GM12878 (cell line): ENCODE measurements around the gene SYT1. TPM values are rescaled to one million over a fixed set of nuclear protein-coding genes. Genes with fewer than 3 reads are reported as not detected.

Source experiments
- ATAC-seq: fragments of 200-7000 bp; cut with Tn5 transposase; 3 replicates; pipeline ENCODE4 v1.9.1; 2020; ENCODE audit warnings: mild to moderate bottlenecking, moderate library complexity
- BruUV-seq: library from RNA; stranded (reverse); fragments of 400-500 nt; replicated peaks from 2 replicates; lab custom pipeline; 2021; lab: Mats Ljungman, UMichigan
- CTCF ChIA-PET: fragments of 300-600 bp; sonication (Branson Sonifier 250); formaldehyde crosslinking; extraction: SDS; loops from one replicate; lab custom pipeline; 2021; ENCODE audit warnings: inconsistent platforms; lab: Yijun Ruan, JAX
- POLR2A ChIA-PET: fragments of 350-600 bp; formaldehyde crosslinking; extraction: SDS; loops from one replicate; lab custom pipeline; 2021; ENCODE audit warnings: inconsistent platforms; lab: Charles Lee
- RAD21 ChIA-PET: fragments of 300-600 bp; sonication (Branson Sonifier 250); formaldehyde crosslinking; loops from one replicate; lab custom pipeline; 2023; ENCODE audit warnings: antibody characterized with exemption; ENCODE audit not compliant: unreplicated experiment; lab: Charles Lee
- SMC1A ChIA-PET: fragments of 300-600 bp; sonication (Branson Sonifier 250); formaldehyde crosslinking; loops from one replicate; lab custom pipeline; 2023; ENCODE audit not compliant: unreplicated experiment, uncharacterized antibody; lab: Charles Lee
- DNase-seq: peaks from one replicate; pipeline ENCODE4 v3.0.0-alpha.2; 2011; ENCODE audit warnings: low read depth, low spot score
- FAIRE-seq: peaks from 3 replicates; lab custom pipeline; 2011; peaks lifted over from hg19 to GRCh38; lab: Jason Lieb, UNC
- H2AFZ ChIP-seq: 2 replicates; pipeline ENCODE4 v1.6.0; 2011; ENCODE audit warnings: low read depth, low read length, control low read depth; ENCODE audit not compliant: control insufficient read depth
- H3K27ac ChIP-seq: 2 replicates; pipeline ENCODE4 v1.5.1; 2011; ENCODE audit warnings: control low read depth; ENCODE audit not compliant: control insufficient read depth, insufficient read depth
- H3K27me3 ChIP-seq, 2 experiments: replicated peaks in 1 of 2; 2 replicates each; pipeline versions ENCODE4 v1.6.0 to v1.6.1; 2011; ENCODE audit warnings: low read length in 1 of 2; ENCODE audit not compliant: control insufficient read depth in 2 of 2, insufficient read depth in 2 of 2
- H3K36me3 ChIP-seq, 2 experiments: 2 replicates each; pipeline ENCODE4 v1.5.1; 2011; ENCODE audit warnings: low read length in 1 of 2; ENCODE audit not compliant: control insufficient read depth in 2 of 2, insufficient read depth in 2 of 2
- H3K4me1 ChIP-seq: 2 replicates; pipeline ENCODE4 v1.6.1; 2011; ENCODE audit warnings: mild to moderate bottlenecking, low read length, moderate library complexity, mixed read lengths; ENCODE audit not compliant: control insufficient read depth, insufficient read depth
- H3K4me2 ChIP-seq: 2 replicates; pipeline ENCODE4 v1.6.0; 2011; ENCODE audit warnings: control low read depth; ENCODE audit not compliant: control insufficient read depth, insufficient read depth
- H3K4me3 ChIP-seq: fragments of 200-600 bp; sonication (generic); 2 replicates; pipeline ENCODE4 v1.5.1; 2016
- H3K79me2 ChIP-seq: 2 replicates; pipeline ENCODE4 v1.6.0; 2011; ENCODE audit warnings: low read length; ENCODE audit not compliant: control insufficient read depth, insufficient read depth
- H3K9ac ChIP-seq: 2 replicates; pipeline ENCODE4 v1.8.0; 2011; ENCODE audit warnings: low read length, control low read depth, mixed read lengths; ENCODE audit not compliant: control insufficient read depth, insufficient read depth
- H3K9me3 ChIP-seq: replicated peaks from 3 replicates; pipeline ENCODE4 v1.5.1; 2011; ENCODE audit warnings: mild to moderate bottlenecking, low read length; ENCODE audit not compliant: control insufficient read depth, insufficient read depth
- H4K20me1 ChIP-seq: 2 replicates; pipeline ENCODE4 v1.6.0; 2011; ENCODE audit not compliant: control insufficient read depth, insufficient read depth
- BACH1 ChIP-seq: fragments of 450-650 bp; IDR thresholded peaks from 2 replicates; pipeline ENCODE4 v1.6.1; 2017; ENCODE audit warnings: mild to moderate bottlenecking, borderline replicate concordance
- BMI1 ChIP-seq: fragments of 450-650 bp; IDR thresholded peaks from 2 replicates; pipeline ENCODE4 v1.6.1; 2016; ENCODE audit warnings: mild to moderate bottlenecking, moderate library complexity, borderline replicate concordance
- CEBPB ChIP-seq, 2 experiments: fragments of 150-350 bp in 1 of 2; IDR thresholded peaks; 2 replicates each; pipeline ENCODE4 v1.6.1; 2012 to 2014; ENCODE audit warnings: low read depth in 2 of 2, low read length in 2 of 2, borderline replicate concordance in 1 of 2, inconsistent platforms in 1 of 2
- ESRRA ChIP-seq: IDR thresholded peaks from 2 replicates; pipeline ENCODE4 v1.6.1; 2012; ENCODE audit warnings: mild to moderate bottlenecking, low read length, improper control_type of control experiment
- EZH2 ChIP-seq: IDR thresholded peaks from 2 replicates; pipeline ENCODE4 v1.6.1; 2012; ENCODE audit warnings: low read depth, mild to moderate bottlenecking, control low read depth, inconsistent platforms, low read length, borderline replicate concordance; ENCODE audit not compliant: control insufficient read depth
- FOXM1 ChIP-seq: IDR thresholded peaks from 2 replicates; pipeline ENCODE4 v1.6.1; 2012; ENCODE audit warnings: low read depth, mild to moderate bottlenecking, inconsistent platforms, low read length, moderate library complexity
- JUND ChIP-seq: IDR thresholded peaks from 2 replicates; pipeline ENCODE4 v1.6.1; 2012; ENCODE audit warnings: low read depth, mild to moderate bottlenecking, low read length, improper control_type of control experiment, moderate library complexity
- MTA2 ChIP-seq: fragments of 450-650 bp; IDR thresholded peaks from 2 replicates; pipeline ENCODE4 v1.6.1; 2016; ENCODE audit warnings: low read depth, mild to moderate bottlenecking, moderate library complexity
- MYC ChIP-seq: IDR thresholded peaks from 2 replicates; pipeline ENCODE4 v1.6.1; 2011; ENCODE audit warnings: mild to moderate bottlenecking, low read length, moderate library complexity, inconsistent platforms; ENCODE audit not compliant: insufficient read depth, insufficient replicate concordance, insufficient read length, severe bottlenecking
- NBN ChIP-seq: fragments of 450-650 bp; IDR thresholded peaks from 2 replicates; pipeline ENCODE4 v1.6.1; 2016
- YY1 ChIP-seq: IDR thresholded peaks from 2 replicates; pipeline ENCODE4 v1.6.1; 2011; ENCODE audit warnings: low read depth, mild to moderate bottlenecking, low read length
- WGBS: methylation state at CpG from one replicate; pipeline ENCODE4 v1.1.6; 2016; ENCODE audit warnings: low lambda C conversion rate; ENCODE audit not compliant: insufficient replicate concordance, insufficient coverage; ENCODE audit errors: missing lambda C conversion rate; 5-methylcytosine and 5-hydroxymethylcytosine counted together
- in situ Hi-C: fragments of 300-500 bp; cut with MboI; formaldehyde crosslinking; loops from 9 replicates; pipeline ENCODE4 v1.14.3; 2018; ENCODE audit warnings: mixed read lengths
- intact Hi-C: fragments of 100-400 bp; cut with micrococcal nuclease; formaldehyde crosslinking; loops from one replicate; pipeline ENCODE4 v1.14.2; 2022; ENCODE audit not compliant: unreplicated experiment
- polyA plus RNA-seq, 11 experiments: library from polyadenylated mRNA; depleted of rRNA in 4 of 11; unstranded in 6 of 11; stranded (reverse) in 5 of 11; fragments of >200 nt; fragmentation: Nextera tagmentation in 4 of 11; fragmentation: Illumina TruSeq in 1 of 11; extraction: Ambion mirVana in 4 of 11; extraction: Trizol in 1 of 11; gene quantifications; 1 replicate in 1 of 11; 2 replicates in 10 of 11; pipeline versions ENCODE4 v1.2.1 to v1.2.3, GENCODE V29; 2011 to 2016; ENCODE audit warnings: inconsistent platforms in 2 of 11, missing spikeins in 2 of 11, low read depth in 1 of 11
- total RNA-seq, 4 experiments: library from RNA; depleted of rRNA in 3 of 4; stranded (reverse); fragments of >200 nt in 3 of 4; fragmentation: Illumina TruSeq in 1 of 4; extraction: Trizol in 1 of 4; gene quantifications; 2 replicates each; pipeline versions ENCODE4 v1.2.1 to v1.2.3, GENCODE V29; 2013 to 2021
- TF ChIP-seq, protein P1 (sequence below): fragments of 450-650 bp; IDR thresholded peaks from 2 replicates; pipeline ENCODE4 v1.6.1; 2017; ENCODE audit warnings: mild to moderate bottlenecking, low read depth, inconsistent platforms; ENCODE audit not compliant: poor library complexity, severe bottlenecking
- TF ChIP-seq, protein P2 (sequence below): IDR thresholded peaks from 2 replicates; pipeline ENCODE4 v1.6.1; 2012; ENCODE audit warnings: low read depth, low read length, improper control_type of control experiment
- TF ChIP-seq, protein P3 (sequence below): fragments of 450-650 bp; IDR thresholded peaks from 2 replicates; pipeline ENCODE4 v1.6.1; 2017; ENCODE audit warnings: low read depth, mild to moderate bottlenecking, moderate library complexity
- TF ChIP-seq, protein P4 (sequence below): IDR thresholded peaks from 2 replicates; pipeline ENCODE4 v1.6.1; 2012; ENCODE audit warnings: low read length, inconsistent platforms
- TF ChIP-seq, protein P5 (sequence below): fragments of 450-650 bp; IDR thresholded peaks from 2 replicates; pipeline ENCODE4 v1.6.1; 2017; ENCODE audit warnings: borderline replicate concordance

Gene SYT1
- total and polyA plus RNA-seq, 10 of the 15 experiments (the other 5 are each of a cell fraction or from before 2014, with no cell fraction given), result 0.10 to 0.28 TPM; not detected in 8

DNA sequence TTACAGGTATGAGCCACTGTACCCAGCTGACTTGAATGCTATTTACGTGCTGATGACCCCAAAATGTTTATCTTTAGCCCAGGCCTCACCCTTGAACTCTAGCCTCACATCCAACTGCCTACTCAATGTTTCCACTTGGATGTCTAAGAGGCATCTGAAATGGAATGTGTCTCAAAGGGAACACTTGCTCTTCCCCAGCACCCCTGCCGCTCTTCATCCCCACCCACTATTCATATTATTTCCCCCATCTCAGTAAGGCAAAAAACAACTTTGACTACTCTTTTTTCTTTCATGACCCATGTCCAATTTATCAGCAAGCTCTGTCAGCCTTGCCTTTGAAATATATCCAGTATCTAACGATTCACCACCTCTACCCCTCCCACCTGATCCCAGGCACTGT, 621.6 kb downstream of the SYT1 start:
- Histone ChIP-seq H3K9me3 (no peaks in the 10 kb centered on the region), H4K20me1 (no peaks in the 10 kb centered on the region), H3K79me2 (no peaks in the 10 kb centered on the region), H3K27ac (no peak overlapping the region), H3K4me3 (no peak overlapping the region), H2AFZ (no peak overlapping the region), H3K4me2 (no peak overlapping the region), H3K4me1 (no peaks in the 10 kb centered on the region), H3K27me3 (no peaks in the 10 kb centered on the region), H3K9ac (no peak overlapping the region), H3K36me3 (no peaks in the 10 kb centered on the region)
- RAD21 ChIA-PET, result no interaction called here
- no TSS peak for BruUV-seq
- DNase-seq (no peak), ATAC-seq (no peak), FAIRE-seq (no peak)
- CTCF ChIA-PET, result no interaction called here
- intact Hi-C loops, result no loop called here
- SMC1A ChIA-PET, result interaction anchor here (0.6 kb wide), 1 partner anchor 985 kb away, joined by 3 read pairs; no protein-coding TSS in a partner anchor
- POLR2A ChIA-PET, result no interaction called here
- in situ Hi-C loops, result no loop called here
- WGBS, result 30% methylated on average over 3 of the region's 3 CpGs
- TF ChIP-seq, protein P1, sequence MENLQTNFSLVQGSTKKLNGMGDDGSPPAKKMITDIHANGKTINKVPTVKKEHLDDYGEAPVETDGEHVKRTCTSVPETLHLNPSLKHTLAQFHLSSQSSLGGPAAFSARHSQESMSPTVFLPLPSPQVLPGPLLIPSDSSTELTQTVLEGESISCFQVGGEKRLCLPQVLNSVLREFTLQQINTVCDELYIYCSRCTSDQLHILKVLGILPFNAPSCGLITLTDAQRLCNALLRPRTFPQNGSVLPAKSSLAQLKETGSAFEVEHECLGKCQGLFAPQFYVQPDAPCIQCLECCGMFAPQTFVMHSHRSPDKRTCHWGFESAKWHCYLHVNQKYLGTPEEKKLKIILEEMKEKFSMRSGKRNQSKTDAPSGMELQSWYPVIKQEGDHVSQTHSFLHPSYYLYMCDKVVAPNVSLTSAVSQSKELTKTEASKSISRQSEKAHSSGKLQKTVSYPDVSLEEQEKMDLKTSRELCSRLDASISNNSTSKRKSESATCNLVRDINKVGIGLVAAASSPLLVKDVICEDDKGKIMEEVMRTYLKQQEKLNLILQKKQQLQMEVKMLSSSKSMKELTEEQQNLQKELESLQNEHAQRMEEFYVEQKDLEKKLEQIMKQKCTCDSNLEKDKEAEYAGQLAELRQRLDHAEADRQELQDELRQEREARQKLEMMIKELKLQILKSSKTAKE, result no peak
- no peak for TF ChIP-seq BMI1
- no peak for TF ChIP-seq BACH1
- no peak for TF ChIP-seq EZH2
- TF ChIP-seq ESRRA, result no peak
- TF ChIP-seq JUND, result no peak
- TF ChIP-seq MYC, result no peak
- TF ChIP-seq, protein P2, sequence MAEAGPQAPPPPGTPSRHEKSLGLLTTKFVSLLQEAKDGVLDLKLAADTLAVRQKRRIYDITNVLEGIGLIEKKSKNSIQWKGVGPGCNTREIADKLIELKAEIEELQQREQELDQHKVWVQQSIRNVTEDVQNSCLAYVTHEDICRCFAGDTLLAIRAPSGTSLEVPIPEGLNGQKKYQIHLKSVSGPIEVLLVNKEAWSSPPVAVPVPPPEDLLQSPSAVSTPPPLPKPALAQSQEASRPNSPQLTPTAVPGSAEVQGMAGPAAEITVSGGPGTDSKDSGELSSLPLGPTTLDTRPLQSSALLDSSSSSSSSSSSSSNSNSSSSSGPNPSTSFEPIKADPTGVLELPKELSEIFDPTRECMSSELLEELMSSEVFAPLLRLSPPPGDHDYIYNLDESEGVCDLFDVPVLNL, result no peak
- no peak for TF ChIP-seq YY1
- no peak for TF ChIP-seq MTA2
- TF ChIP-seq, protein P3, sequence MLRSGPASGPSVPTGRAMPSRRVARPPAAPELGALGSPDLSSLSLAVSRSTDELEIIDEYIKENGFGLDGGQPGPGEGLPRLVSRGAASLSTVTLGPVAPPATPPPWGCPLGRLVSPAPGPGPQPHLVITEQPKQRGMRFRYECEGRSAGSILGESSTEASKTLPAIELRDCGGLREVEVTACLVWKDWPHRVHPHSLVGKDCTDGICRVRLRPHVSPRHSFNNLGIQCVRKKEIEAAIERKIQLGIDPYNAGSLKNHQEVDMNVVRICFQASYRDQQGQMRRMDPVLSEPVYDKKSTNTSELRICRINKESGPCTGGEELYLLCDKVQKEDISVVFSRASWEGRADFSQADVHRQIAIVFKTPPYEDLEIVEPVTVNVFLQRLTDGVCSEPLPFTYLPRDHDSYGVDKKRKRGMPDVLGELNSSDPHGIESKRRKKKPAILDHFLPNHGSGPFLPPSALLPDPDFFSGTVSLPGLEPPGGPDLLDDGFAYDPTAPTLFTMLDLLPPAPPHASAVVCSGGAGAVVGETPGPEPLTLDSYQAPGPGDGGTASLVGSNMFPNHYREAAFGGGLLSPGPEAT, result no peak
- TF ChIP-seq NBN, result no peak
- no peak for TF ChIP-seq CEBPB (IDR thresholded peaks at IDR 0.05; ENCODE audit: borderline replicate concordance in 1 of 2, low read depth in 2 of 2, low read length in 2 of 2)
- TF ChIP-seq, protein P4, sequence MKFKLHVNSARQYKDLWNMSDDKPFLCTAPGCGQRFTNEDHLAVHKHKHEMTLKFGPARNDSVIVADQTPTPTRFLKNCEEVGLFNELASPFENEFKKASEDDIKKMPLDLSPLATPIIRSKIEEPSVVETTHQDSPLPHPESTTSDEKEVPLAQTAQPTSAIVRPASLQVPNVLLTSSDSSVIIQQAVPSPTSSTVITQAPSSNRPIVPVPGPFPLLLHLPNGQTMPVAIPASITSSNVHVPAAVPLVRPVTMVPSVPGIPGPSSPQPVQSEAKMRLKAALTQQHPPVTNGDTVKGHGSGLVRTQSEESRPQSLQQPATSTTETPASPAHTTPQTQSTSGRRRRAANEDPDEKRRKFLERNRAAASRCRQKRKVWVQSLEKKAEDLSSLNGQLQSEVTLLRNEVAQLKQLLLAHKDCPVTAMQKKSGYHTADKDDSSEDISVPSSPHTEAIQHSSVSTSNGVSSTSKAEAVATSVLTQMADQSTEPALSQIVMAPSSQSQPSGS, result no peak
- no peak for TF ChIP-seq FOXM1
- TF ChIP-seq, protein P5, sequence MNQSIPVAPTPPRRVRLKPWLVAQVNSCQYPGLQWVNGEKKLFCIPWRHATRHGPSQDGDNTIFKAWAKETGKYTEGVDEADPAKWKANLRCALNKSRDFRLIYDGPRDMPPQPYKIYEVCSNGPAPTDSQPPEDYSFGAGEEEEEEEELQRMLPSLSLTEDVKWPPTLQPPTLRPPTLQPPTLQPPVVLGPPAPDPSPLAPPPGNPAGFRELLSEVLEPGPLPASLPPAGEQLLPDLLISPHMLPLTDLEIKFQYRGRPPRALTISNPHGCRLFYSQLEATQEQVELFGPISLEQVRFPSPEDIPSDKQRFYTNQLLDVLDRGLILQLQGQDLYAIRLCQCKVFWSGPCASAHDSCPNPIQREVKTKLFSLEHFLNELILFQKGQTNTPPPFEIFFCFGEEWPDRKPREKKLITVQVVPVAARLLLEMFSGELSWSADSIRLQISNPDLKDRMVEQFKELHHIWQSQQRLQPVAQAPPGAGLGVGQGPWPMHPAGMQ, result no peak
